IMR-90 (cell line): Measurements from ENCODE around the gene FAM89A. TPM values are rescaled to one million over a fixed set of nuclear protein-coding genes. Genes with fewer than 3 reads are reported as not detected.

ENCODE experiments used
- ATAC-seq: fragments of 200-7000 bp; cut with Tn5 transposase; 2 replicates; pipeline ENCODE4 v1.9.1; 2020; ENCODE audit warnings: low read depth, mild to moderate bottlenecking, moderate library complexity
- BruUV-seq: library from RNA; stranded (reverse); fragments of 400-500 nt; replicated peaks from 2 replicates; lab custom pipeline; 2021; lab: Mats Ljungman, UMichigan
- CTCF ChIA-PET: fragments of 300-600 bp; formaldehyde crosslinking; extraction: SDS; loops from one replicate; lab custom pipeline; 2021; ENCODE audit warnings: antibody characterized with exemption; lab: Yijun Ruan, JAX
- POLR2A ChIA-PET: fragments of 300-600 bp; sonication (Branson Sonifier 250); formaldehyde crosslinking; loops from one replicate; lab custom pipeline; 2022; ENCODE audit warnings: antibody characterized with exemption; ENCODE audit not compliant: unreplicated experiment; lab: Charles Lee
- DNase-seq: peaks from one replicate; pipeline ENCODE4 v3.0.0; 2013
- H2AFZ ChIP-seq: replicated peaks from 2 replicates; pipeline ENCODE3; 2013; ENCODE audit warnings: low read length, mild to moderate bottlenecking; ENCODE audit not compliant: poor library complexity
- H2AK5ac ChIP-seq: 2 replicates; pipeline ENCODE4 v1.6.1; 2013; ENCODE audit warnings: low read depth, low read length, inconsistent platforms
- H2AK9ac ChIP-seq: replicated peaks from 2 replicates; pipeline ENCODE3; 2013; ENCODE audit warnings: mild to moderate bottlenecking, low read depth, low read length, moderate library complexity; ENCODE audit not compliant: poor library complexity
- H2BK120ac ChIP-seq: 2 replicates; pipeline ENCODE4 v1.6.1; 2013; ENCODE audit warnings: low read depth, low read length, inconsistent platforms
- H2BK15ac ChIP-seq: 3 replicates; pipeline ENCODE4 v1.6.1; 2013; ENCODE audit warnings: low read depth, low read length, inconsistent platforms
- H2BK20ac ChIP-seq: 2 replicates; pipeline ENCODE4 v1.6.1; 2013; ENCODE audit warnings: low read depth, mild to moderate bottlenecking, inconsistent platforms, low read length, moderate library complexity
- H2BK5ac ChIP-seq: 2 replicates; pipeline ENCODE4 v1.6.1; 2013; ENCODE audit warnings: mild to moderate bottlenecking, low read depth, low read length, inconsistent platforms; ENCODE audit not compliant: poor library complexity, severe bottlenecking
- H3K14ac ChIP-seq: replicated peaks from 2 replicates; pipeline ENCODE4 v1.6.1; 2013; ENCODE audit warnings: low read depth, low read length, inconsistent platforms
- H3K18ac ChIP-seq: 2 replicates; pipeline ENCODE4 v1.6.1; 2013; ENCODE audit warnings: low read depth, low read length, control low read depth
- H3K23ac ChIP-seq: 2 replicates; pipeline ENCODE4 v1.6.1; 2013; ENCODE audit warnings: low read depth, low read length, inconsistent platforms
- H3K27ac ChIP-seq: 2 replicates; pipeline ENCODE4 v1.5.1; 2013; ENCODE audit warnings: mild to moderate bottlenecking, control low read depth, low read length; ENCODE audit not compliant: insufficient read depth
- H3K27me3 ChIP-seq: 2 replicates; pipeline ENCODE4 v1.6.1; 2013; ENCODE audit warnings: low read length; ENCODE audit not compliant: control insufficient read depth, insufficient read depth
- H3K36me3 ChIP-seq: 2 replicates; pipeline ENCODE4 v1.6.1; 2013; ENCODE audit warnings: low read length, mixed read lengths; ENCODE audit not compliant: control insufficient read depth, insufficient read depth
- H3K4ac ChIP-seq: 2 replicates; pipeline ENCODE4 v1.6.1; 2013; ENCODE audit warnings: low read depth, low read length, inconsistent platforms
- H3K4me1 ChIP-seq: 2 replicates; pipeline ENCODE4 v1.6.1; 2013; ENCODE audit warnings: low read length, mixed read lengths; ENCODE audit not compliant: control insufficient read depth, insufficient read depth
- H3K4me2 ChIP-seq: 2 replicates; pipeline ENCODE4 v1.6.1; 2013; ENCODE audit warnings: low read depth, mild to moderate bottlenecking, control low read depth, low read length, moderate library complexity
- H3K4me3 ChIP-seq: 2 replicates; pipeline ENCODE4 v1.5.1; 2013; ENCODE audit warnings: low read depth, mild to moderate bottlenecking, control low read depth, low read length, moderate library complexity; ENCODE audit not compliant: insufficient read depth
- H3K56ac ChIP-seq: 2 replicates; pipeline ENCODE4 v1.6.1; 2013; ENCODE audit warnings: low read length, inconsistent platforms; ENCODE audit not compliant: insufficient read depth; ENCODE audit errors: extremely low read depth
- H3K79me1 ChIP-seq, 2 experiments: 2 replicates each; pipeline ENCODE4 v1.6.1; 2013; ENCODE audit warnings: low read length in 2 of 2, inconsistent platforms in 1 of 2, low read depth in 1 of 2
- H3K9ac ChIP-seq: 2 replicates; pipeline ENCODE4 v1.6.1; 2013; ENCODE audit warnings: low read depth, low read length, control low read depth
- H3K9me1 ChIP-seq: 2 replicates; pipeline ENCODE4 v1.6.1; 2013; ENCODE audit warnings: low read length, inconsistent platforms; ENCODE audit not compliant: insufficient read depth
- H3K9me3 ChIP-seq: 2 replicates; pipeline ENCODE4 v1.6.1; 2013; ENCODE audit warnings: low read length; ENCODE audit not compliant: control insufficient read depth, insufficient read depth
- H4K20me1 ChIP-seq: 2 replicates; pipeline ENCODE4 v1.6.1; 2013; ENCODE audit warnings: low read length, inconsistent platforms; ENCODE audit not compliant: insufficient read depth
- H4K5ac ChIP-seq: 2 replicates; pipeline ENCODE4 v1.6.1; 2013; ENCODE audit warnings: mild to moderate bottlenecking, low read depth, low read length, control low read depth
- H4K8ac ChIP-seq, 2 experiments: 2 replicates each; pipeline ENCODE4 v1.6.1; 2013; ENCODE audit warnings: low read depth in 2 of 2, low read length in 2 of 2, control low read depth in 1 of 2, inconsistent platforms in 1 of 2
- H4K91ac ChIP-seq: 2 replicates; pipeline ENCODE4 v1.6.1; 2013; ENCODE audit warnings: low read depth, low read length, inconsistent platforms; ENCODE audit not compliant: insufficient read depth
- CHD1 ChIP-seq: IDR thresholded peaks from 2 replicates; pipeline ENCODE4 v1.6.1; 2012; ENCODE audit warnings: low read depth, low read length, improper control_type of control experiment
- ELK1 ChIP-seq: fragments of 150-350 bp; IDR thresholded peaks from 2 replicates; pipeline ENCODE4 v1.6.1; 2016; ENCODE audit warnings: low read depth, mild to moderate bottlenecking, low read length, moderate library complexity, borderline replicate concordance
- FOS ChIP-seq: fragments of 150-350 bp; IDR thresholded peaks from 2 replicates; pipeline ENCODE4 v1.6.1; 2016; ENCODE audit warnings: low read depth, low read length
- MAFK ChIP-seq: IDR thresholded peaks from 2 replicates; pipeline ENCODE4 v1.6.1; 2012; ENCODE audit warnings: low read depth, low read length, improper control_type of control experiment
- MAZ ChIP-seq: IDR thresholded peaks from 2 replicates; pipeline ENCODE4 v1.6.1; 2012; ENCODE audit warnings: low read depth, mild to moderate bottlenecking, low read length, improper control_type of control experiment, moderate library complexity, borderline replicate concordance
- MXI1 ChIP-seq: IDR thresholded peaks from 2 replicates; pipeline ENCODE4 v1.6.1; 2012; ENCODE audit warnings: low read depth, mild to moderate bottlenecking, low read length, moderate library complexity, borderline replicate concordance
- POLR2A ChIP-seq: IDR thresholded peaks from 2 replicates; pipeline ENCODE4 v1.6.1; 2012; ENCODE audit warnings: mild to moderate bottlenecking, low read depth, low read length
- RCOR1 ChIP-seq: IDR thresholded peaks from 2 replicates; pipeline ENCODE4 v1.6.1; 2012; ENCODE audit warnings: mild to moderate bottlenecking, low read length, improper control_type of control experiment; ENCODE audit not compliant: insufficient replicate concordance
- USF2 ChIP-seq: fragments of 150-350 bp; IDR thresholded peaks from 2 replicates; pipeline ENCODE4 v1.6.1; 2017; ENCODE audit warnings: mild to moderate bottlenecking, antibody characterized with exemption, low read length, low read depth
- WGBS, 2 experiments: methylation state at CpG; one replicate each; pipeline versions ENCODE4 v1.1.5 to v1.1.7; 2013; ENCODE audit warnings: missing lambda C conversion rate in 2 of 2; ENCODE audit not compliant: insufficient read length in 1 of 2; ENCODE audit errors: extremely low coverage in 2 of 2; 5-methylcytosine and 5-hydroxymethylcytosine counted together
- dilution Hi-C: fragments of 300-500 bp; cut with HindIII; formaldehyde crosslinking; loops from one replicate; pipeline ENCODE4 v1.14.3; 2018; ENCODE audit warnings: low sequenced_read_pairs; ENCODE audit not compliant: unreplicated experiment
- in situ Hi-C: fragments of 300-500 bp; cut with MboI; formaldehyde crosslinking; loops from 3 replicates; pipeline ENCODE4 v1.14.3; 2019; ENCODE audit warnings: low sequenced_read_pairs, inconsistent platforms, mixed read lengths
- intact Hi-C: fragments of 100-400 bp; cut with micrococcal nuclease; formaldehyde crosslinking; loops from 2 replicates; pipeline ENCODE4 v1.10.0; 2022
- polyA plus RNA-seq, 3 experiments: library from polyadenylated mRNA; depleted of rRNA; stranded (reverse); fragments of >200 nt; gene quantifications; 2 replicates each; pipeline ENCODE4 v1.2.3, GENCODE V29; 2012; ENCODE audit warnings: low replicate concordance in 1 of 3
- total RNA-seq: library from RNA; depleted of rRNA; stranded (reverse); fragments of >200 nt; gene quantifications from 2 replicates; pipeline ENCODE4 v1.2.3, GENCODE V29; 2012
- TF ChIP-seq, protein P1 (sequence below): conservative IDR thresholded peaks from 2 replicates; pipeline ENCODE4 v1.5.1; 2012; ENCODE audit warnings: mild to moderate bottlenecking, low read depth, low read length, improper control_type of control experiment

FAM89A gene
- total and polyA plus RNA-seq, 2 of the 4 experiments (the other 2 are of a cell fraction), result 6.8 to 8.1 TPM

GRCh38 chr1:231084353-231084752, 44.3 kb upstream of the FAM89A start:
- Histone ChIP-seq H3K79me1 (no peaks in the 10 kb centered on the region), H3K9ac (no peak overlapping the region), H3K14ac (no peak overlapping the region), H4K91ac (no peak overlapping the region), H3K4me3 (no peak overlapping the region), H3K23ac (no peak overlapping the region), H2BK20ac (no peak overlapping the region), H3K9me1 (no peaks in the 10 kb centered on the region), H3K4me2 (no peak overlapping the region), H3K27me3 (no peaks in the 10 kb centered on the region), H2AK9ac (no peak overlapping the region), H4K8ac (no peak overlapping the region), H2AFZ (no peak overlapping the region), H4K5ac (no peak overlapping the region), H3K4ac (no peak overlapping the region), H3K9me3 (no peaks in the 10 kb centered on the region), H4K20me1 (no peaks in the 10 kb centered on the region), H2BK120ac (no peak overlapping the region), H2BK5ac (no peak overlapping the region), H3K27ac (no peak overlapping the region), H3K56ac (no peak overlapping the region), H3K36me3 (no peaks in the 10 kb centered on the region), H3K18ac (no peak overlapping the region), H2AK5ac (no peak overlapping the region), H2BK15ac (no peak overlapping the region), H3K4me1 (no peaks in the 10 kb centered on the region)
- DNase-seq (no peak), ATAC-seq (no peak)
- in situ Hi-C loops, result no loop called here
- TF ChIP-seq MAZ (no peak), ELK1 (no peak), RCOR1 (no peak), FOS (no peak), CHD1 (no peak), MXI1 (no peak), POLR2A (no peak), MAFK (no peak), USF2 (no peak)
- TF ChIP-seq, protein P1, sequence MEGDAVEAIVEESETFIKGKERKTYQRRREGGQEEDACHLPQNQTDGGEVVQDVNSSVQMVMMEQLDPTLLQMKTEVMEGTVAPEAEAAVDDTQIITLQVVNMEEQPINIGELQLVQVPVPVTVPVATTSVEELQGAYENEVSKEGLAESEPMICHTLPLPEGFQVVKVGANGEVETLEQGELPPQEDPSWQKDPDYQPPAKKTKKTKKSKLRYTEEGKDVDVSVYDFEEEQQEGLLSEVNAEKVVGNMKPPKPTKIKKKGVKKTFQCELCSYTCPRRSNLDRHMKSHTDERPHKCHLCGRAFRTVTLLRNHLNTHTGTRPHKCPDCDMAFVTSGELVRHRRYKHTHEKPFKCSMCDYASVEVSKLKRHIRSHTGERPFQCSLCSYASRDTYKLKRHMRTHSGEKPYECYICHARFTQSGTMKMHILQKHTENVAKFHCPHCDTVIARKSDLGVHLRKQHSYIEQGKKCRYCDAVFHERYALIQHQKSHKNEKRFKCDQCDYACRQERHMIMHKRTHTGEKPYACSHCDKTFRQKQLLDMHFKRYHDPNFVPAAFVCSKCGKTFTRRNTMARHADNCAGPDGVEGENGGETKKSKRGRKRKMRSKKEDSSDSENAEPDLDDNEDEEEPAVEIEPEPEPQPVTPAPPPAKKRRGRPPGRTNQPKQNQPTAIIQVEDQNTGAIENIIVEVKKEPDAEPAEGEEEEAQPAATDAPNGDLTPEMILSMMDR, result no peak
- POLR2A ChIA-PET, result no interaction called here
- CTCF ChIA-PET, result interaction anchor here (0.7 kb wide), 1 partner anchor 561 kb away, joined by 3 read pairs; no protein-coding TSS in a partner anchor
- 50% methylated on average over 2 of the region's 5 CpGs; no CpG with 5 or more reads in 1 of the 2 experiments for WGBS, 2 experiments
- intact Hi-C loops, result no loop called here
- no TSS peak for BruUV-seq
- dilution Hi-C loops, result no loop called here
